IMR-90 (cell line): ENCODE data around the gene SPSB4.

Experiments
- CTCF ChIP-seq: conservative IDR thresholded peaks from 2 replicates; pipeline ENCODE4 v1.5.1; 2012; ENCODE audit warnings: mild to moderate bottlenecking, low read depth, low read length, improper control_type of control experiment
- ELK1 ChIP-seq: fragments of 150-350 bp; IDR thresholded peaks from 2 replicates; pipeline ENCODE4 v1.6.1; 2016; ENCODE audit warnings: low read depth, mild to moderate bottlenecking, low read length, moderate library complexity, borderline replicate concordance
- POLR2A ChIP-seq: IDR thresholded peaks from 2 replicates; pipeline ENCODE4 v1.6.1; 2012; ENCODE audit warnings: mild to moderate bottlenecking, low read depth, low read length
- RAD21 ChIP-seq: IDR thresholded peaks from 2 replicates; pipeline ENCODE4 v1.6.1; 2012; ENCODE audit warnings: low read length, improper control_type of control experiment
- SMC3 ChIP-seq: fragments of 150-350 bp; IDR thresholded peaks from 2 replicates; pipeline ENCODE4 v1.6.1; 2016; ENCODE audit warnings: low read depth, mild to moderate bottlenecking, antibody characterized with exemption, low read length, moderate library complexity
- USF2 ChIP-seq: fragments of 150-350 bp; IDR thresholded peaks from 2 replicates; pipeline ENCODE4 v1.6.1; 2017; ENCODE audit warnings: mild to moderate bottlenecking, antibody characterized with exemption, low read length, low read depth

GRCh38 chr3:141045849-141046248 lies 5.3 kb upstream of the SPSB4 start:
- no peak for TF ChIP-seq POLR2A
- no peak for TF ChIP-seq CTCF
- TF ChIP-seq RAD21 = no peak
- no peak for TF ChIP-seq ELK1
- TF ChIP-seq USF2 = no peak
- no peak for TF ChIP-seq SMC3
